ENCODE data around the gene RABGAP1L. TPM values are rescaled to one million over a fixed set of nuclear protein-coding genes. Genes with fewer than 3 reads are reported as not detected.
"Not testable (repeated sequence)": the region's sequence is repeated elsewhere in the genome, so short reads cannot be mapped to it uniquely, and the experiment has no call there.

The RABGAP1L gene
- total and polyA plus RNA-seq, 12 donors = 13.0 to 167 (median 109) TPM

GRCh38 chr1:174142836-174143235 lies 16.5 kb upstream of the RABGAP1L start:
- WGBS, 2 donors = 90 to 92% methylated on average over 5 of the region's 5 CpGs
- H3K36me3 ChIP-seq = no peaks in the 10 kb centered on the region
- ATAC-seq = no peak

GRCh38 chr1:174143727-174144396 lies 15.5 kb upstream of the RABGAP1L start:
- ATAC-seq; DNase-seq; H3K4me3 ChIP-seq; H3K27ac ChIP-seq; H3K27me3 ChIP-seq; intact Hi-C loops (cut with DNase I); H3K4me1 ChIP-seq; H3K36me3 ChIP-seq: not testable (repeated sequence)
- H3K9me3 ChIP-seq = peaks cover 0 to 14% (median 0%) of the 10 kb centered on the region in 11 donors
- WGBS, 2 donors = 84 to 86% methylated on average over 12 of the region's 12 CpGs

More at GRCh38 chr1:174142836-174143235, 16.5 kb upstream of the RABGAP1L start:
- peaks cover 0 to 11% (median 0%) of the 10 kb centered on the region in 11 donors for H3K9me3 ChIP-seq
- no peak overlapping the region for H3K27ac ChIP-seq
- no peak overlapping the region for H3K4me3 ChIP-seq
- no peaks in the 10 kb centered on the region for H3K4me1 ChIP-seq
- intact Hi-C loops (cut with DNase I) = no loop called here
- H3K27me3 ChIP-seq = no peaks in the 10 kb centered on the region
- no peak for DNase-seq
- TF ChIP-seq CTCF (IDR thresholded peaks at IDR 0.05) = no peak

GRCh38 chr1:174144397-174144783 lies 14.9 kb upstream of the RABGAP1L start:
- H3K4me3 ChIP-seq; H3K4me1 ChIP-seq; DNase-seq; ATAC-seq; H3K27me3 ChIP-seq; H3K27ac ChIP-seq; intact Hi-C loops (cut with DNase I); H3K36me3 ChIP-seq: not testable (repeated sequence)
- 83 to 85% methylated on average over 3 of the region's 3 CpGs for WGBS, 2 donors
- H3K9me3 ChIP-seq = peaks cover 0 to 20% (median 0%) of the 10 kb centered on the region in 11 donors

GRCh38 chr1:174149216-174149615 lies 10.1 kb upstream of the RABGAP1L start:
- H3K27ac ChIP-seq = no peak overlapping the region
- intact Hi-C loops (cut with DNase I) = no loop called here
- H3K4me1 ChIP-seq = peaks cover 0 to 10% (median 0%) of the 10 kb centered on the region in 9 donors
- H3K27me3 ChIP-seq = no peaks in the 10 kb centered on the region
- no peaks in the 10 kb centered on the region for H3K36me3 ChIP-seq
- DNase-seq (no peak), ATAC-seq (no peak)
- TF ChIP-seq CTCF (IDR thresholded peaks at IDR 0.05) = no peak
- peaks cover 0 to 20% (median 0%) of the 10 kb centered on the region in 11 donors for H3K9me3 ChIP-seq
- H3K4me3 ChIP-seq = no peak overlapping the region
- 63 to 78% methylated on average over 4 of the region's 4 CpGs for WGBS, 2 donors

GRCh38 chr1:174150499-174150898 lies 8.8 kb upstream of the RABGAP1L start:
- no peak for ATAC-seq

More at GRCh38 chr1:174150499-174150898, 8.8 kb upstream of the RABGAP1L start:
- intact Hi-C loops (cut with DNase I) = loop anchor here in 2 of 10 donors (10.0 kb wide), 2 partner anchors 126 to 286 kb away; partner anchors contain the start of genes GAS5 (in 1 of the 2), RC3H1 (in 1 of the 2) and ZBTB37 (in 1 of the 2)
- Histone ChIP-seq H3K4me1 (peaks cover 0 to 10% (median 0%) of the 10 kb centered on the region in 9 donors), H3K36me3 (no peaks in the 10 kb centered on the region), H3K9me3 (peaks cover 0 to 19% (median 0%) of the 10 kb centered on the region in 11 donors), H3K4me3 (no peak overlapping the region), H3K27me3 (no peaks in the 10 kb centered on the region), H3K27ac (no peak overlapping the region)
- 93 to 95% methylated on average over 2 of the region's 2 CpGs for WGBS, 2 donors
- no peak for DNase-seq
- TF ChIP-seq CTCF (IDR thresholded peaks at IDR 0.05) = no peak
